Mononuclear cell (primary cell): ENCODE results near the gene IGSF3. TPM values are rescaled to one million over a fixed set of nuclear protein-coding genes. Genes with fewer than 3 reads are reported as not detected.
"Not testable (repeated sequence)": the region's sequence is repeated elsewhere in the genome, so short reads cannot be mapped to it uniquely, and the experiment has no call there.

Source experiments
- H3K27me3 ChIP-seq: 2 replicates; pipeline ENCODE4 v1.6.0; 2011; ENCODE audit warnings: low read length, control low read depth; ENCODE audit not compliant: insufficient read depth
- H3K4me1 ChIP-seq: 2 replicates; pipeline ENCODE4 v1.5.1; 2011; ENCODE audit warnings: mild to moderate bottlenecking, low read length, control low read depth; ENCODE audit not compliant: insufficient read depth
- H3K4me3 ChIP-seq: 2 replicates; pipeline ENCODE4 v1.5.1; 2011; ENCODE audit warnings: mild to moderate bottlenecking, low read length, moderate library complexity
- H3K9me3 ChIP-seq: 2 replicates; pipeline ENCODE4 v1.5.1; 2011; ENCODE audit warnings: low read depth, mild to moderate bottlenecking, control low read depth, low read length
- total RNA-seq: library from RNA; depleted of rRNA; stranded (reverse); fragments of >200 nt; gene quantifications from one replicate; pipeline ENCODE4 v1.2.3, GENCODE V29; 2012

Gene IGSF3
- total RNA-seq, 1 donor, result 0.21 TPM

- H3K27me3 ChIP-seq, H3K4me3 ChIP-seq, H3K9me3 ChIP-seq: not testable (repeated sequence)
- H3K4me1 ChIP-seq, result peaks cover 41% of the 10 kb centered on the region
Measured at GRCh38 chr1:116609801-116610371, 57.6 kb downstream of the IGSF3 start.

DNA sequence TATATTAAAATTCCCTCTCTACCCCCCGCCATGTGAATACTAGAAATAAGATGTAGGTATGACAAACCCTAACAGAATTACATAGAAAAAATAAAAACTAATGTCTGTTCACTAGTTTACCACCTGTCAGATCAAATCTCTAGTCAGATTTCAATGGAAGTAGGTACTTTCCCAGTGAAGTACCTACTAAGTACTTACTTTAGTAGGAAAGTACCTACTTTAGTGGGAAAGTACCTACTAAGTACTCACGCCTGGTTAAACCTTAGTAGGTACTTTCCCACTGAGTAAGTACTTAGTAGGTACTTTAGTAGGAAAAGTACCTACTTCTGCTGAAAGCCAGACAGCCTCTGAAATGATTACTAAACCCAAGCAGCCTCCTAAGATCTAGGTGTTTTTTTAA lies 58.7 kb downstream of the IGSF3 start:
- not testable (repeated sequence) for H3K27me3 ChIP-seq, H3K4me3 ChIP-seq, H3K9me3 ChIP-seq
- peaks cover 41% of the 10 kb centered on the region for H3K4me1 ChIP-seq

- not testable (repeated sequence) for H3K9me3 ChIP-seq, H3K4me3 ChIP-seq, H3K27me3 ChIP-seq
- peaks cover 41% of the 10 kb centered on the region for H3K4me1 ChIP-seq
Measured at GRCh38 chr1:116608151-116608550, 59.4 kb downstream of the IGSF3 start.

- not testable (repeated sequence) for H3K4me3 ChIP-seq, H3K9me3 ChIP-seq, H3K27me3 ChIP-seq
- peaks cover 42% of the 10 kb centered on the region for H3K4me1 ChIP-seq
Measured at GRCh38 chr1:116607463-116607862, 60.1 kb downstream of the IGSF3 start.

DNA sequence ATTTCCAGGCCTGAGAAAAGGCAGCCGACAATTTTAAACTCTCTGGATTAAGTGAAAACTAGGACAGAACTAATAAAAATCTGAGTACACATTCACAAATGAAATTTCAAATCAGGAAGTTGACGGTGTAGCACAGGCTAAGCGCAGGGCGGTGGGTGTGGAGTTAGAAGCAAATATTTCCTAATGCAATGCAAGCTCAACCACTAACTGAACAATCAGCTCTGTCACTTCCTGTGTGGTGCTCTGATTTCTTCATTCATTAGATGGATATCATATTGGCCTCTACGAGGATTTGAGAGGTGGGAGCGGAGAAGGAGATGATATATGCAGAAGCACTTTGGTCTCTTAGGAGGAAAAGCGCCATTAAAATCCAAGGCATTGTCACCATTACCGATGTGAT lies 61.5 kb downstream of the IGSF3 start:
- H3K4me3 ChIP-seq, H3K9me3 ChIP-seq, H3K27me3 ChIP-seq: not testable (repeated sequence)
- peaks cover 46% of the 10 kb centered on the region for H3K4me1 ChIP-seq

- no peaks in the 10 kb centered on the region for H3K9me3 ChIP-seq
- H3K4me3 ChIP-seq, result no peak overlapping the region
- no peaks in the 10 kb centered on the region for H3K27me3 ChIP-seq
- peaks cover 46% of the 10 kb centered on the region for H3K4me1 ChIP-seq
Measured at GRCh38 chr1:116605315-116605714, 62.2 kb downstream of the IGSF3 start.

DNA sequence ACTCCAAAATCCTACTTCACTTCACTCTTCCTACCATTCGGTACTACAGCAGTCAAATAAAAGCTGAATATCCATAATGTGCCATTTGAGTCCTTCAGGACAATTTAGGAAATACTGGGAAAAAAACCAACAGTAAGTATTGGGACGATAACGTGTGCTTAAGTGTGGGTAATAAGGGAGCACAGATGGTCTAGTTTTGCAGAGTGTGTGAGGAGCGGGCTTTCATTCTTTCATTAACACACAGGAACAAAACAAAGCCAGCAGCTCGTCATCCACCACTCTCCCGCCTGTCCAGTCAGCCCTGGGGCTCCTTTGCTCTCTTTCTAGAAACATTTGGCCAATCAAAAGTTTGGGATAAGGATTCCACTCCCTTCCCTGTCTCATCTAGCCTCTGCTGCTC lies 63.1 kb downstream of the IGSF3 start:
- H3K4me3 ChIP-seq, H3K9me3 ChIP-seq, H3K27me3 ChIP-seq: not testable (repeated sequence)
- peaks cover 38% of the 10 kb centered on the region for H3K4me1 ChIP-seq

DNA sequence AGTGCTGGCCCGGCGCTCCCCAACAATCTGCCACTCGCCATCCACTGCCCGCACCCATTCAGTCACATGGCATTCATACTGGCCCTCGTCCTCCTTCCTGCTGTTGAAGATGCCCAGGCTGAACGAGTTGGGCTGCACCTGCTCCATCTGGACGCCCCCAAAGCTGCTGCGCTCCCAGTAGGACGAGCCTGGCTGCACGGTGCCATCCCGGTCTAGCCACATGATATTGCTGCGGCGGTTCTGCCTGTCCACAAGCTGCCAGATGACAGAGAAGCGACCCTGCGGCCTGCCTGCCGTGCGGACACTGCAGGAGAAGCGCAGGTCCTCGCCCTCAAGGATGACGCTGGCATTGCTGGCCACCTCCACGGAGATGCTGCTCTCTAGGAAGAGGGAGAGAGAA lies 63.9 kb downstream of the IGSF3 start:
- not testable (repeated sequence) for H3K9me3 ChIP-seq, H3K27me3 ChIP-seq, H3K4me3 ChIP-seq
- peaks cover 36% of the 10 kb centered on the region for H3K4me1 ChIP-seq

DNA sequence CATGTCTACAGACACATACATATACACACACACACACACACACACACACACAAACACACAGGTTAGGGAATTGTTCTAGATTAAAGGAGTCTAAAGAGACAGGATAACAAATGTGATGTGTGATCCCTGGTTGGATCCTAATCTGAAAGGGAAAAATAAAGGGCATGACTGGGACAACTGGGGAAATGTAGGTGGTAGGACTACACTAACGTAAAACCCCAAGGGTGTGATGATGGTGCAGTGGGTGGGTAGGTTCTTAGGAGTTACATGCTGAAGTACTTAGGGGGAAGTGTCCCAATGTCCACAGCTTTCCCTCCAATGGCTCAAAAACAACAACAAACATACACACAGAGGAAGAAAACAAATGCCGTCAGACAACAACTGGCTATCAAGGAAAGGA lies 68.2 kb downstream of the IGSF3 start:
- H3K4me1 ChIP-seq, result peaks cover 23% of the 10 kb centered on the region
- H3K4me3 ChIP-seq, H3K9me3 ChIP-seq, H3K27me3 ChIP-seq: not testable (repeated sequence)

DNA sequence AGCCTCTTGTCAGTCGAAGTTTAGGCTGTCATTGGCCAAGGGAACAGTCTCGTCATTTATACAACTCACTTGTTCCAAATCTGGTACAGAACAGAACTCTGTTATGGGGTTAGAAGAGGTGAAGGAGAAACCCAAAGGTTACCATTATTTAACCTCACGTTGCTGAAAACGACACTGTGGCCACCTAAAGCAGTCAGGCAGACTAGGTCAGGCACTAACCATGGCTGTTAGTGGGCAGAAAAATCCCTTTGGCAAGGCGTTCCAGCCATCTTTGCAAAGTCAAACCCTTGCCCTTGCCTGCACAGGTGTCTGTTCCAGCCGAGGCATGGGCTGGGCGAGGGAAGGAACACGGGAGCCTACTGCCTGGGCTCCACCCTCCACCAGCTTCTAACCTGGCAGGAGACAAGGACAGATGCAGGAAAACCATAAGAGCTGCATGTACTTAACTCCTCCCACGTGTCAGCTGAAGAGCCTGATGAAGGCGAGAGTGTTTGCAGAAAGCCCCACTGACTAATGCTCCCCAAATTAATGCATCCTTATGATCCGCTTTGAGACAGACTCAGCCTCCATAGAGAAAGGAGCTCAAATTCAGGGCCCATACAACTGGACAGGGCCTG lies 69.0 kb downstream of the IGSF3 start:
- not testable (repeated sequence) for H3K9me3 ChIP-seq, H3K4me3 ChIP-seq, H3K27me3 ChIP-seq
- H3K4me1 ChIP-seq, result peaks cover 23% of the 10 kb centered on the region

- not testable (repeated sequence) for H3K27me3 ChIP-seq, H3K9me3 ChIP-seq, H3K4me3 ChIP-seq
- H3K4me1 ChIP-seq, result peaks cover 21% of the 10 kb centered on the region
Measured at GRCh38 chr1:116597388-116597787, 70.1 kb downstream of the IGSF3 start.

GRCh38 chr1:116596742-116597307 lies 70.7 kb downstream of the IGSF3 start:
- not testable (repeated sequence) for H3K9me3 ChIP-seq, H3K4me3 ChIP-seq, H3K27me3 ChIP-seq
- peaks cover 19% of the 10 kb centered on the region for H3K4me1 ChIP-seq

GRCh38 chr1:116595946-116596741 lies 71.4 kb downstream of the IGSF3 start:
- not testable (repeated sequence) for H3K4me3 ChIP-seq

DNA sequence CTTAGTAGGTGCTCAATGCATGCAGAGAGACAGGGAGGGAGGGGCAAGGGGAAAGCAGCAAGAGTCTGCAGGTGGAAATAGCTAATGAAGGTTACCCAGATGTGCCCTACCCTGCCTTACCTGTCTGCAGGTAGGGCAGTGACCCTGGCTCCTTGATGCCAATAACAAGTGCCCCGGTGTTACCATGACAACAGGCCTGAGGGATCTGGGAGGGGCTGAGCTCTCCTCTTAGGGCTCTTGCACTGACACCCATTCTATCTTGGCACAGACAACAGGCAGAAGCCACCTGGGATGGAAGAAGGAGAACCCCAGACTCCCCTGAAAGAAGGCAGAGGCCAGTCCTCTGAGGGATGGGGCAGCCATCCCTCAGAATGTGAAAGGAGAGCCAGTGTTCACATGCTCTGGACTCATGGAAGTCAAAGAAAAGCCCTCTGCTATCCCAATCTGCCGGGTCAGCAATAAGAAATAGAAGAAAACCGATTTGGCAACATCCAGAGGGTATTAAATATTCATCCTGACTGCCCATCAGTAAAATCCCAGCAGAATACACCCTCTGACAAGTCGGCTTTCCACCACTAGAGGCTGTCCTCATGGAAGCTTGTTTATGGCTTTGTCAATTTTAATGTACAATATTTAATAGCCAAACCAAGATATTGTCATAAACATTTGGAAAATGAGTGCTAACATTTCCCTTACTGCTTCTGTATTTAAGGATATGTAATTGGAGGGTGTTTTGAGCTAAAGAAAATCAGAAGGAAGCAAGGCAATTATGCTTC lies 72.3 kb downstream of the IGSF3 start:
- not testable (repeated sequence) for H3K27me3 ChIP-seq, H3K4me3 ChIP-seq, H3K9me3 ChIP-seq

More at GRCh38 chr1:116595946-116596741, 71.4 kb downstream of the IGSF3 start:
- peaks cover 19% of the 10 kb centered on the region for H3K4me1 ChIP-seq
- H3K27me3 ChIP-seq, H3K9me3 ChIP-seq: not testable (repeated sequence)

DNA sequence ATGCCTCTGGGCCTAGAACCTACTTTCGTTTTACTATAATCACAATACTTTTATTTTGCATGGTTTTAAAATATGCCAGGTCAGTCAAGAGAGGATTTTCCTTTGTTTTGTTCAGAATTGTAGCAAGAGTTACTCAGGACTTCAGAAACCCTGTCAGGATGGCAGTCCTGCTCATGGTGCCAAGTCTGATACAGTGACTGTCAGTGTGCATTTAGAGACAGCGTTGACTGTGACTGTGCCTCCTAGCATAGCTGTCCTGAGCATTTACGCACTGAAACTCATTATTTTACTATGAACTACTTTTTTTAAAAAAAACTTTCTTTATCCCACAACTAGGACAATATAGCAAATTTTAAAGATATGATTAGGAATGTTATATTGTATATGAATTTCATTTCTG lies 73.6 kb downstream of the IGSF3 start:
- H3K4me3 ChIP-seq, H3K9me3 ChIP-seq: not testable (repeated sequence)
- peaks cover 28% of the 10 kb centered on the region for H3K4me1 ChIP-seq

More for the DNA sequence above, 72.3 kb downstream of the IGSF3 start:
- H3K4me1 ChIP-seq, result peaks cover 19% of the 10 kb centered on the region

More for the DNA sequence above, 73.6 kb downstream of the IGSF3 start:
- H3K27me3 ChIP-seq, result not testable (repeated sequence)
